B cell (primary cell): ENCODE data around the gene CELF4. TPM values are rescaled to one million over a fixed set of nuclear protein-coding genes. Genes with fewer than 3 reads are reported as not detected.
A peak's percentile ranks its signal among the peaks of the same experiment; 100 is the strongest.

Experiments
- ATAC-seq: fragments of 200-7000 bp; cut with Tn5 transposase; one replicate; pipeline ENCODE4 v1.10.0; 2021; ENCODE audit warnings: low read depth, mild to moderate bottlenecking, moderate number of reproducible peaks, moderate library complexity
- CTCF ChIA-PET: fragments of 350-600 bp; sonication (Branson Sonifier 250); formaldehyde crosslinking; loops from one replicate; lab custom pipeline; 2021; ENCODE audit warnings: antibody characterized with exemption, inconsistent platforms; lab: Charles Lee
- POLR2A ChIA-PET: fragments of 350-600 bp; sonication (Branson Sonifier 250); formaldehyde crosslinking; loops from one replicate; lab custom pipeline; 2021; ENCODE audit warnings: antibody characterized with exemption; lab: Charles Lee
- DNase-seq: peaks from one replicate; pipeline ENCODE4 v3.0.0; 2013
- H2AFZ ChIP-seq: 2 replicates; pipeline ENCODE4 v1.6.1; 2012; ENCODE audit warnings: mild to moderate bottlenecking, low read depth, low read length; ENCODE audit not compliant: insufficient read depth, poor library complexity, severe bottlenecking
- H3K27ac ChIP-seq, 2 donors: 1 replicate in 1 of 2; 2 replicates in 1 of 2; pipeline ENCODE4 v1.5.1; 2012 to 2013; ENCODE audit warnings: low read length in 2 of 2, mild to moderate bottlenecking in 2 of 2, moderate library complexity in 1 of 2
- H3K27me3 ChIP-seq, 4 experiments: fragments of 200-600 bp in 1 of 4; sonication (generic) in 1 of 4; replicated peaks in 1 of 4; 1 replicate in 2 of 4; 2 replicates in 2 of 4; pipeline versions ENCODE4 v1.6.1 to v1.7.0; 2013 to 2016; ENCODE audit warnings: low read length in 3 of 4, mild to moderate bottlenecking in 2 of 4, mixed read lengths in 1 of 4, moderate library complexity in 1 of 4; ENCODE audit not compliant: insufficient read depth in 4 of 4, control insufficient read depth in 3 of 4; ENCODE audit errors: control extremely low read depth in 1 of 4
- H3K36me3 ChIP-seq, 2 experiments: replicated peaks in 1 of 2; 1 replicate in 1 of 2; 2 replicates in 1 of 2; pipeline versions ENCODE4 v1.6.1 to v1.7.1; 2013; ENCODE audit warnings: low read length in 1 of 2; ENCODE audit not compliant: insufficient read depth in 2 of 2, control insufficient read depth in 1 of 2; ENCODE audit errors: control extremely low read depth in 1 of 2, extremely low read depth in 1 of 2
- H3K4me1 ChIP-seq, 2 donors: fragments of 200-600 bp in 1 of 2; sonication (generic) in 1 of 2; 1 replicate in 1 of 2; 2 replicates in 1 of 2; pipeline versions ENCODE4 v1.5.1 to v1.6.1; 2013 to 2017; ENCODE audit warnings: low read length in 2 of 2; ENCODE audit not compliant: control insufficient read depth in 2 of 2, insufficient read depth in 2 of 2
- H3K4me2 ChIP-seq: replicated peaks from 2 replicates; pipeline ENCODE3; 2012; ENCODE audit warnings: mild to moderate bottlenecking, low read depth, low read length; ENCODE audit not compliant: poor library complexity, severe bottlenecking
- H3K4me3 ChIP-seq, 5 experiments: fragments of 200-600 bp in 1 of 5; sonication (generic) in 1 of 5; 1 replicate in 3 of 5; 2 replicates in 2 of 5; pipeline versions ENCODE4 v1.5.1 to v1.7.0; 2011 to 2016; ENCODE audit warnings: low read length in 4 of 5, mild to moderate bottlenecking in 4 of 5, low read depth in 2 of 5, control low read depth in 1 of 5, moderate library complexity in 1 of 5; ENCODE audit not compliant: insufficient read depth in 1 of 5; ENCODE audit errors: control extremely low read depth in 1 of 5, extremely low read depth in 1 of 5
- H3K79me2 ChIP-seq: fragments of 200-600 bp; sonication (generic); one replicate; pipeline ENCODE4 v1.6.0; 2016; ENCODE audit warnings: low read length; ENCODE audit not compliant: control insufficient read depth, insufficient read depth
- H3K9ac ChIP-seq: fragments of 200-600 bp; sonication (generic); 2 replicates; pipeline ENCODE4 v1.6.1; 2017; ENCODE audit warnings: mild to moderate bottlenecking, low read length, moderate library complexity
- H3K9me3 ChIP-seq, 3 donors: one replicate each; pipeline versions ENCODE4 v1.6.1 to v1.7.1; 2013; ENCODE audit warnings: low read length in 2 of 3; ENCODE audit not compliant: control insufficient read depth in 2 of 3, insufficient read depth in 1 of 3; ENCODE audit errors: control extremely low read depth in 1 of 3
- H4K20me1 ChIP-seq: 2 replicates; pipeline ENCODE4 v1.6.0; 2012; ENCODE audit warnings: mild to moderate bottlenecking, low read length; ENCODE audit not compliant: insufficient read depth, control insufficient read depth, poor library complexity, severe bottlenecking
- H3K27ac Mint-ChIP-seq: one replicate; pipeline ENCODE4 v1.8.0; 2021; ENCODE audit warnings: mixed read lengths
- H3K27me3 Mint-ChIP-seq: one replicate; pipeline ENCODE4 v1.8.0; 2021; ENCODE audit warnings: mixed read lengths
- H3K4me1 Mint-ChIP-seq: one replicate; pipeline ENCODE4 v1.8.0; 2021; ENCODE audit warnings: mixed read lengths
- H3K4me3 Mint-ChIP-seq: one replicate; pipeline ENCODE4 v1.8.0; 2021; ENCODE audit warnings: mixed read lengths
- H3K9me3 Mint-ChIP-seq: one replicate; pipeline ENCODE4 v1.8.0; 2022; ENCODE audit warnings: mixed read lengths; ENCODE audit not compliant: insufficient read depth
- CTCF ChIP-seq: fragments of 200-600 bp; IDR thresholded peaks from one replicate; pipeline ENCODE4 v1.8.0; 2022; ENCODE audit warnings: antibody characterized with exemption, mild to moderate bottlenecking
- EZH2 ChIP-seq: IDR thresholded peaks from 2 replicates; pipeline ENCODE4 v1.6.1; 2012; ENCODE audit warnings: borderline replicate concordance, low read depth, mild to moderate bottlenecking, moderate library complexity, low read length; ENCODE audit not compliant: insufficient read depth, poor library complexity, severe bottlenecking
- WGBS: methylation state at CpG from one replicate; pipeline ENCODE4 v1.1.5; 2013; ENCODE audit warnings: missing lambda C conversion rate; ENCODE audit not compliant: insufficient coverage; 5-methylcytosine and 5-hydroxymethylcytosine counted together
- intact Hi-C: fragments of 100-400 bp; cut with micrococcal nuclease; formaldehyde crosslinking; loops from one replicate; pipeline ENCODE4 v1.10.0; 2022
- polyA plus RNA-seq: library from polyadenylated mRNA; depleted of rRNA; stranded (reverse); fragments of >200 nt; gene quantifications from 2 replicates; pipeline ENCODE4 v1.2.3, GENCODE V29; 2012
- total RNA-seq, 2 donors: library from RNA; stranded (reverse); fragments of 120-200 nt in 1 of 2; gene quantifications; 1 replicate in 1 of 2; 2 replicates in 1 of 2; pipeline versions ENCODE4 v1.2.3 to v1.2.4, GENCODE V29; 2013 to 2022

The CELF4 gene
- total and polyA plus RNA-seq, 2 donors (not counting 1 experiment from before 2014, with no cell fraction given) = not detected

- no peaks in the 10 kb centered on the region for H3K27me3 ChIP-seq
- ChIA-PET CTCF (interaction anchor here (1.0 kb wide), 1 partner anchor 10 kb away, joined by 3 read pairs; no protein-coding TSS in a partner anchor), POLR2A (no interaction called here)
- H3K79me2 ChIP-seq = no peaks in the 10 kb centered on the region
- H3K9ac ChIP-seq = no peak overlapping the region
- no peak overlapping the region for H3K4me3 Mint-ChIP-seq
- H3K4me1 Mint-ChIP-seq = no peaks in the 10 kb centered on the region
- no peak overlapping the region for H3K27ac ChIP-seq
- intact Hi-C loops = no loop called here
- H3K9me3 Mint-ChIP-seq = no peaks in the 10 kb centered on the region
- no peak overlapping the region for H2AFZ ChIP-seq
- DNase-seq (no peak), ATAC-seq (no peak)
- no peak overlapping the region for H3K27ac Mint-ChIP-seq
- peaks cover 0 to 3% (median 0%) of the 10 kb centered on the region in 3 donors for H3K9me3 ChIP-seq
- no peaks in the 10 kb centered on the region for H3K4me1 ChIP-seq
- 75% methylated on average over 3 of the region's 6 CpGs for WGBS
- TF ChIP-seq EZH2 (no peak), CTCF (no peak)
- no peaks in the 10 kb centered on the region for H3K27me3 Mint-ChIP-seq
- H3K4me3 ChIP-seq = no peak overlapping the region
- no peaks in the 10 kb centered on the region for H4K20me1 ChIP-seq
- no peak overlapping the region for H3K4me2 ChIP-seq
- no peaks in the 10 kb centered on the region for H3K36me3 ChIP-seq
Measured at GRCh38 chr18:37327063-37327577, 238.5 kb downstream of the CELF4 start.

GRCh38 chr18:37322492-37323035 is 243.0 kb downstream of the CELF4 start:
- DNase-seq (peak; percentile 16), ATAC-seq (no peak)
- intact Hi-C loops = no loop called here

More at GRCh38 chr18:37322492-37323035, 243.0 kb downstream of the CELF4 start:
- H3K4me1 Mint-ChIP-seq = no peaks in the 10 kb centered on the region
- no peaks in the 10 kb centered on the region for H4K20me1 ChIP-seq
- H3K27ac ChIP-seq = no peak overlapping the region
- H2AFZ ChIP-seq = no peak overlapping the region
- H3K4me3 Mint-ChIP-seq = no peak overlapping the region
- H3K4me2 ChIP-seq = no peak overlapping the region
- H3K27me3 ChIP-seq = no peaks in the 10 kb centered on the region
- no peak overlapping the region for H3K4me3 ChIP-seq
- no peaks in the 10 kb centered on the region for H3K27me3 Mint-ChIP-seq
- no peaks in the 10 kb centered on the region for H3K4me1 ChIP-seq
- H3K9ac ChIP-seq = no peak overlapping the region
- no peaks in the 10 kb centered on the region for H3K79me2 ChIP-seq
- CTCF ChIA-PET = interaction anchor here (1.6 kb wide), 1 partner anchor 10 kb away, joined by 4 read pairs; no protein-coding TSS in a partner anchor
- no peaks in the 10 kb centered on the region for H3K9me3 Mint-ChIP-seq
- POLR2A ChIA-PET = no interaction called here
- TF ChIP-seq CTCF (peak; percentile 51), EZH2 (no peak)
- H3K36me3 ChIP-seq = no peaks in the 10 kb centered on the region
- 22% methylated on average over 9 of the region's 15 CpGs for WGBS
- H3K27ac Mint-ChIP-seq = no peak overlapping the region
- peaks cover 0 to under 1% (median 0%) of the 10 kb centered on the region in 3 donors for H3K9me3 ChIP-seq
